Esophagus (tissue), 2 donors: Measurements from ENCODE around the gene PTAR1. TPM values are rescaled to one million over a fixed set of nuclear protein-coding genes. Genes with fewer than 3 reads are reported as not detected.

Source experiments
- H3K27ac ChIP-seq, 2 donors: one replicate each; pipeline ENCODE4 v1.5.1; 2013; ENCODE audit warnings: low read depth in 2 of 2, mild to moderate bottlenecking in 2 of 2, inconsistent platforms in 1 of 2, low read length in 1 of 2, moderate library complexity in 1 of 2
- H3K27me3 ChIP-seq, 2 donors: one replicate each; pipeline ENCODE4 v1.6.1; 2013; ENCODE audit warnings: low read length in 2 of 2, control low read depth in 1 of 2, mild to moderate bottlenecking in 1 of 2; ENCODE audit not compliant: insufficient read depth in 2 of 2, control insufficient read depth in 1 of 2
- H3K36me3 ChIP-seq, 2 donors: one replicate each; pipeline ENCODE4 v1.6.1; 2013; ENCODE audit warnings: low read length in 1 of 2; ENCODE audit not compliant: control insufficient read depth in 2 of 2, insufficient read depth in 2 of 2
- H3K4me1 ChIP-seq, 2 donors: one replicate each; pipeline ENCODE4 v1.6.1; 2013; ENCODE audit warnings: low read length in 1 of 2; ENCODE audit not compliant: control insufficient read depth in 2 of 2, insufficient read depth in 2 of 2
- H3K4me3 ChIP-seq, 2 donors: one replicate each; pipeline ENCODE4 v1.5.1; 2013; ENCODE audit warnings: low read length in 2 of 2, mild to moderate bottlenecking in 2 of 2, low read depth in 1 of 2, moderate library complexity in 1 of 2
- H3K9me3 ChIP-seq, 2 donors: one replicate each; pipeline ENCODE4 v1.6.1; 2013; ENCODE audit warnings: mild to moderate bottlenecking in 2 of 2, low read depth in 1 of 2, low read length in 1 of 2, moderate library complexity in 1 of 2; ENCODE audit not compliant: control insufficient read depth in 2 of 2, insufficient read depth in 1 of 2
- WGBS, 2 donors: extraction: QIAGEN DNeasy Blood & Tissue Kit; methylation state at CpG; one replicate each; pipeline ENCODE4 v1.1.7; 2013; 5-methylcytosine and 5-hydroxymethylcytosine counted together
- polyA plus RNA-seq, 2 donors: library from polyadenylated mRNA; stranded (reverse); fragments of 200-250 nt; gene quantifications; one replicate each; pipeline ENCODE4 v1.2.3, GENCODE V29; 2013
- donor health status: healthy with polysubstance abuse.
- donor health status: Bipolar disorder and iron deficiency.

Gene PTAR1
- polyA plus RNA-seq, 2 donors: 4.2 to 5.6 TPM

DNA sequence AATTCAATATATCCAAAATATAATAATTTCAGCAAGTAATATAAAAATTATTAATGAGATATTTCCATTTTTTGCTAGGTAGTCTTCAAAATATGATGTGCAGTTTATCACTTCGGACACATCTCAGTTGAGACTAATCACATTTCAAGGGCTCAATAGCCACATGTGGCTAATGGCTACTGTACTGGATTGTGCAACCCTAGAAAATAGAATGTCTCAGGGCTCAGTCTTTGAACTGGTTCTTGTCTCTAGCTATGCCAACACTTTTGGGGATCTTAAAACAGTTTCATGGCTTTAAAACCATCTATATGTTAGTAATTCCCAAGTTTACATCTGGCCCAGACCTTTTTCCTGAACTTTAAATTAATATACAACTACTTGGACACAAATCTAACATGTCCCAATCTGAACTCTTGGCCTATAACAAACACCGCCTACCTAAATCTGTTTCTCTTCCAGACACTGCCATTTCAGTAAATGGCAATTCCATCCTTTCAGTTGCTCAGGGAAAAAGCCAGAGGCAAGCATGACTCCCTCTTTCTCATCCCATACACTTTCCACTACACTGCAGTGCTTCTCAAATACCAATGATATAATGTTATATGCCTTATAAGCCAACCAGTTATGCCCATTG is 18.8 kb downstream of the PTAR1 start:
- Histone ChIP-seq H3K36me3 (peaks cover 2% of the 10 kb centered on the region in 2 donors), H3K4me3 (no peak overlapping the region)

GRCh38 chr9:69731348-69731747 is 28.5 kb downstream of the PTAR1 start:
- Histone ChIP-seq H3K27me3 (no peaks in the 10 kb centered on the region), H3K36me3 (peaks cover 8 to 14% of the 10 kb centered on the region in 2 donors), H3K27ac (no peak overlapping the region), H3K9me3 (no peaks in the 10 kb centered on the region), H3K4me3 (no peak overlapping the region), H3K4me1 (no peaks in the 10 kb centered on the region)
- 96 to 99% methylated on average over 2 of the region's 2 CpGs for WGBS, 2 donors

More for the DNA sequence above, 18.8 kb downstream of the PTAR1 start:
- Histone ChIP-seq H3K27me3 (no peaks in the 10 kb centered on the region), H3K9me3 (no peaks in the 10 kb centered on the region), H3K27ac (no peak overlapping the region), H3K4me1 (no peaks in the 10 kb centered on the region)
- WGBS, 2 donors: 97% methylated on average over 2 of the region's 2 CpGs

DNA sequence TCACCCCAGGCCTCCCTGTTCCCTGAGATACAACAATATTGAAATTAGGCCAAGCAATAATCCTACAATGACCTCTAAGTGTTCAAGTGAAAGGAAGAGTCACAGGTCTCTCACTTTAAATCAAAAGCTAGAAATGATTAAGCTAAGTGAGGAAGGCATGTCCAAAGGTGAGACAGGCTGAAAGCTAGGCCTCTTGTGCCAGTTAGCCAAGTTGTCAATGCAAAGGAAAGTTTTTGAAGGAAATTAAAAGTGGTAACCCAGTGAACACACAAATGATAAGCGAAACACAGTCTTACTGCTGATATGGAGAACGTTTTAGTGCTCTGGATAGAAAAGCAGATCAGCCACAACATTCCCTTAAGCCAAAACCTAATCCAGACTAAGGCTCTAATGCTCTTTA is 39.8 kb downstream of the PTAR1 start:
- no peak overlapping the region for H3K4me3 ChIP-seq
- WGBS, 2 donors: 78 to 94% methylated on average over 2 of the region's 2 CpGs
- no peaks in the 10 kb centered on the region for H3K4me1 ChIP-seq
- peaks cover 3 to 5% of the 10 kb centered on the region in 2 donors for H3K36me3 ChIP-seq
- H3K27ac ChIP-seq: no peak overlapping the region
- H3K9me3 ChIP-seq: no peaks in the 10 kb centered on the region
- H3K27me3 ChIP-seq: no peaks in the 10 kb centered on the region

DNA sequence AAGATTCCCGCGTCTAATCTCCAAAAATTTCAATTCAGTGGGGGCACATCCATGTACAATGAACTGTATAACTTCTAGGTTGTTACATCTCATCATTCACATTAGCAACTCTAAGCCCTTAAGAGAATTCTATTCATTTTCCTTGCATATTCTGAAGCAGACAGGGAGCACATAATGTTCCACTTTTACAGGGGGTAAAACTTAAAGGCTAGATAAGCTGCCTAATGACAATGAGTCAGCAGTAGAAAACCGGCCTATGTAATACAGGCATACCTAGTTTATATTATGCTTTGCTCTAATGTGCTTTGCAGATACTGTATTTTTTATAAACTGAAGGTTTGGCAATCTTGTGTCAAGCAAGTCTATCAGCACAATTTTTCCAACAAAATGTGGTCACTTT is 40.4 kb downstream of the PTAR1 start:
- Histone ChIP-seq H3K27me3 (no peaks in the 10 kb centered on the region), H3K36me3 (peaks cover 3 to 5% of the 10 kb centered on the region in 2 donors)

GRCh38 chr9:69718218-69718617 is 41.6 kb downstream of the PTAR1 start:
- Histone ChIP-seq H3K4me1 (no peaks in the 10 kb centered on the region), H3K9me3 (no peaks in the 10 kb centered on the region), H3K27ac (no peak overlapping the region), H3K27me3 (no peaks in the 10 kb centered on the region), H3K4me3 (no peak overlapping the region), H3K36me3 (peaks cover 3 to 5% of the 10 kb centered on the region in 2 donors)
- 92 to 94% methylated on average over 6 of the region's 6 CpGs for WGBS, 2 donors

More for the DNA sequence above, 40.4 kb downstream of the PTAR1 start:
- H3K27ac ChIP-seq: no peak overlapping the region
- H3K4me1 ChIP-seq: no peaks in the 10 kb centered on the region
- no peaks in the 10 kb centered on the region for H3K9me3 ChIP-seq
- H3K4me3 ChIP-seq: no peak overlapping the region
- WGBS, 2 donors: 89 to 94% methylated on average over 3 of the region's 3 CpGs

GRCh38 chr9:69715825-69716224 is 44.0 kb downstream of the PTAR1 start:
- Histone ChIP-seq H3K36me3 (peaks cover 0 to 2% of the 10 kb centered on the region in 2 donors), H3K27ac (no peak overlapping the region), H3K4me1 (no peaks in the 10 kb centered on the region), H3K9me3 (no peaks in the 10 kb centered on the region), H3K4me3 (no peak overlapping the region), H3K27me3 (no peaks in the 10 kb centered on the region)
- WGBS, 2 donors: 95 to 97% methylated on average over 1 of the region's 1 CpG

GRCh38 chr9:69715096-69715495 is 44.7 kb downstream of the PTAR1 start:
- H3K36me3 ChIP-seq: peaks cover 0 to 2% of the 10 kb centered on the region in 2 donors
- no peak overlapping the region for H3K4me3 ChIP-seq
- no peaks in the 10 kb centered on the region for H3K9me3 ChIP-seq
- H3K4me1 ChIP-seq: no peaks in the 10 kb centered on the region
- no peak overlapping the region for H3K27ac ChIP-seq
- WGBS, 2 donors: 66 to 83% methylated on average over 3 of the region's 3 CpGs
- no peaks in the 10 kb centered on the region for H3K27me3 ChIP-seq

- H3K27ac ChIP-seq: no peak overlapping the region
- 91 to 94% methylated on average over 2 of the region's 2 CpGs for WGBS, 2 donors
These were observed 62.3 kb downstream of the PTAR1 start for GRCh38 chr9:69697475-69697874.

DNA sequence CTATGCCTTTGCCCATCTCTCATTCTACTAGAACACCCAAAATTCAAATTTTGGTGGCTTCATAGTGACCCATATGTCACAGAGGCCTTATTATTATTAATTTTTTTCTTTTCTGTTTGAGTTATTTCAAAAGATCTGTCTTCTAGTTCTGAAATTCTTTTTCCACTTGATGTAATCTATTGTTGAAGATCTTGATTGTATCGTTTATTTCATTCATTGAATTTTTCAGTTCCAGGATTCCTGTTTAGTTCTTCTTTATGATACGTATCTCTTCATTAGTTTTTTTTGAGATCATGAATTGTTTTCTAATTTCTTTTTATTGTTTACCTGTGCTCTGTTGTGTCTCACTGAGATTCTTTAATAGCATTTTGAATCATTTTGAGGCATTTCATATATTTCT is 63.0 kb downstream of the PTAR1 start:
- Histone ChIP-seq H3K4me1 (no peaks in the 10 kb centered on the region), H3K9me3 (peaks cover 3 to 7% of the 10 kb centered on the region in 2 donors), H3K36me3 (no peaks in the 10 kb centered on the region), H3K4me3 (no peak overlapping the region), H3K27ac (no peak overlapping the region), H3K27me3 (no peaks in the 10 kb centered on the region)
- 92 to 95% methylated on average over 2 of the region's 2 CpGs for WGBS, 2 donors

More at GRCh38 chr9:69697475-69697874, 62.3 kb downstream of the PTAR1 start:
- no peaks in the 10 kb centered on the region for H3K36me3 ChIP-seq
- no peaks in the 10 kb centered on the region for H3K27me3 ChIP-seq
- peaks cover 3 to 7% of the 10 kb centered on the region in 2 donors for H3K9me3 ChIP-seq
- H3K4me3 ChIP-seq: no peak overlapping the region
- no peaks in the 10 kb centered on the region for H3K4me1 ChIP-seq

DNA sequence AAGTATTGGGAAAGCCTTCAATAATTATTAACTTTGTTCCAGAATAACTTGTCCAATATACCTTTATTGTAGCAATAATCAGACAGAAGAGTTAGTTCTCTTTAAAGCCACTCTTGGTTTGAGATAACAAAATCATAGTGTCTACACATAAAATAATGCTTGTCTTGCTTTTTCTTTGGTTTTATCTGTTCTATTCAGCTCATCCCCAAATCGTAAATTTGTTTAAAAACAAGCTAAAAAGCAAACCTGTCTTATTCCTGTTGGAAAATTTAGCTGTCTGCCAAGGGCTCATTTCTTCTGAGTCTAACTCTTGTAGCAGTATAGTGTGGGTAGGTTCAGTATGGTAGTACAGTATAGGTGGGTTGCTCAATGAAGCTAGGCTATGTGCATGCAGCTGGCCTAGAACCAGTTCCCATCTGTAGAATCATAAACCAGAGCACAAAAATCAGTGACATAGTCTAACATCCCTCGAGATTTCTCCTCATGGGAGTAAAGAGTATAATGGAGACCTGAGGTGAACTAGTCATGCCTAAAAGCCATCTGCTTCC is 69.7 kb downstream of the PTAR1 start:
- no peaks in the 10 kb centered on the region for H3K36me3 ChIP-seq
- H3K9me3 ChIP-seq: no peaks in the 10 kb centered on the region
- H3K4me3 ChIP-seq: no peak overlapping the region
- WGBS, 2 donors: 63 to 66% methylated on average over 2 of the region's 2 CpGs
- no peaks in the 10 kb centered on the region for H3K4me1 ChIP-seq
- no peaks in the 10 kb centered on the region for H3K27me3 ChIP-seq
- no peak overlapping the region for H3K27ac ChIP-seq
